RKO (cell line): ENCODE results near the gene FRMD8.

Source experiments
- DNase-seq: peaks from one replicate; pipeline ENCODE4 v3.0.0-alpha.2; 2016; ENCODE audit warnings: low spot score

Gene FRMD8

DNA sequence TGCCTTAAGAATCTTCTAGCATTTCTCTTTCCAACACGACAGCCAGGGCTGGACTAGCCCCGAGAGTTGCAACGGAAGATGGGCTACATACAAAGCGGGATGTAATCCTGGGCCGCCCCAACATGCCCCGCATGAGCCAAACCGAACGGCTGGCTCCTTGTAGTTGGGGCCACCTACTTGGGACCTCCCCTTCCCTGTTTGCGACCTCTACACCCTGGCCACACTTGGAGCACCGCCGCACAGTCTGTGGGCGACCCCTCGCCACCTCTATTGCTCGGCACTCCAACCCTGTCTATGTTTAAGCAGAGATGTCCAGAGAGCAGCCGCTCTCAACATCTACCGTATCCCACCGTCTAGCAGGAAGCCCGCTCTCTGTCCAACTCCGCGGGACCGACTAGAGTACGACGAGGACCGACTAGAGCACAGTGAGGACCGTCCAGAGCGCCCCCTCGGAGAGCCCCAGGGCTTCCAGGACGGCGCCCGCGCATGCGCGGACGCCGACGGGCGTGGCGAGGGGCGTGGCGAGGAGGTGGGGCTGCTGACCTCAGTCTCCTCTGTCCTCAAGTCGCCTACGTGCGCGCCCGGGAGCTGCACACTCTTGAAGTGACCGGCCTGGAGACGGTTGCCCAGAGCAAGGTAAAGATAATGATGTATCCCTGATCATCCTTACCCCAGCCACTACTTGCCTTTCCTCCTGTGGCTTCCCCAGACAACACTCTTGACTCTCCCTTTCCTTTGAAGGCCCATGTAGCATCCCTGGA lies 68.4 kb downstream of the FRMD8 start:
- DNase-seq, result peak; percentile 94

DNA sequence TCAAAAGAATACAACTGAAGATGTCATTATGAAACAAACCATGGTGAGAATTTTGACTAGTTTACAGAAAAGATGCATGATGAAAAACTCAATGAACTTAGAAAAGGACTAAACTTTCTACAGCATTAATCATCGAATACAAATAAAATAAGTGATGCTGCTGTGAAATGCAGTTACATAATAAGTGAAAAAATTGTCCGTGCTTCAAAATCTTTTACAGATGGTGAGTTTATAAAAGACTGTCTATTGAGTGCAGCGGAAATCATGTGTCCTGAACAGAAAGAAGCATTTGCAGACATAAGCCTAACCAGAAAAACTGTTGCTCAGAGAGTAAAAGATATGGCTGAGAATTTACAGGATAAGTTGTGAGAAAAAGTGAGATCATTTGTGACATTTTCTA lies 70.0 kb downstream of the FRMD8 start:
- DNase-seq, result peak; percentile 51

DNA sequence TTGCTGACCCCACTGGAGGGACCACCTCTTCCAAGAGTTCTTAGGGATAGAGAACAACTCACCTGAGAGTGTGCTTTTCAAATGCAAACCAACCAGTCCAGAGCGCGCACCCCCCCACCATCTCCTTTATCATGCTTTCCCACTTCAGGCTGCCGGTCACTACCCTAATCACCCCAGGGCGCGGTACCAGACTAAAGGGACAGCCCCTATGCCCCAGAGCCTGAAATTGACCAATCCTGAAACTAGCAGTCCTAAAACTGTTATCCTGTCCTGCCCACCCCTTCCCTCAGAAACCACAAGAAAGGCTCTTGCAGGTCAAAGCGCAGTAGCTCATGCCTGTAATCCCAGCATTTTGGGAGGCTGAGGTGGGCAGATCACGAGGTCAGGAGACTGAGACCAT lies 73.1 kb downstream of the FRMD8 start:
- no peak for DNase-seq
